HG03280 (cell line): Measurements from ENCODE around the gene DMGDH.

ENCODE experiments used
- ATAC-seq: cut with Tn5 transposase; IDR thresholded peaks from one replicate; pipeline ENCODE4 v1.9.1; 2021; ENCODE audit warnings: mild to moderate bottlenecking, moderate library complexity; ENCODE audit not compliant: unreplicated experiment

DMGDH gene

GRCh38 chr5:79069488-79070349 is at the start of gene DMGDH, which contains the start of gene BHMT2:
TSS of gene DMGDH (minus strand) at chr5:79069674. CDS start at chr5:79069620, 54 bp downstream.
TSS of gene BHMT2 (plus strand) at chr5:79069767. CDS start at chr5:79069783, 16 bp downstream.
- ATAC-seq: no peak

GRCh38 chr5:79112703-79113058 is 43.2 kb upstream of the DMGDH start:
- no peak for ATAC-seq

DNA sequence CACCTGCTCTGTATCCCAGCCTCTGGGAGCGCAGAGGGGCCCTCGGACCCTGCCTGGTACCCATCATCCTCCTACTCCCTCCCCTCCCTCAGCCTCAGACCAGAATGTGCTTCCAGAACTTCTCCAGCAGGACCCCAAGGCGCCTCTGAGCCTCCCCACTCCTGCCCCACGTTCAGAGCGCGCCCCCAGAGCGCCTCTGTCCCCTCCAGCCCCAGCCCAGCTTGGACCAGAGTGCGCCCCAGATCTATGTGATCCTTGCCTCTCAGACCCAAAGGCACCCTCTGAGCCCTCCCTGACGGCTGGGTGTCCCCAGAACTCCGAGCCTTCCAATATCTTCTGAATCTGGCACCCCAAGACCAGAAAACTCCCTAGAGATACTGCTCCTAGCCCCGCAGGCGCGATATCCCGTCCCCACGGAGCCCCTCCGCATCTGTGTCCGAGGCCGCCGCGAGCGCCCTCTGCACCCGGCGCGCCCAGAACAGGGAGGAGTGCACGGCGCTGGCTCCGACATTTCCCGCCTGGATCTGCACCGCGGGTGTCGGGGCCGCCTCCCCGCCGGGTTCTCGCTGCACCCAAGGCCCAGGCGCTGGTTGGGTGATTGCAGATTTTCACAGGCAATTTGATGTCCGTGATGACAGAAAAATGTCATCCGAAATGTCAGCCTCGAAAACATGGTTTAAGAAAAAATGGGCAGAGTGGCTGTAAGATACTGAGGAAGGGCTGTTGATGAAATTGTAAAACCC is 42.7 kb upstream of the DMGDH start:
- ATAC-seq: no peak

DNA sequence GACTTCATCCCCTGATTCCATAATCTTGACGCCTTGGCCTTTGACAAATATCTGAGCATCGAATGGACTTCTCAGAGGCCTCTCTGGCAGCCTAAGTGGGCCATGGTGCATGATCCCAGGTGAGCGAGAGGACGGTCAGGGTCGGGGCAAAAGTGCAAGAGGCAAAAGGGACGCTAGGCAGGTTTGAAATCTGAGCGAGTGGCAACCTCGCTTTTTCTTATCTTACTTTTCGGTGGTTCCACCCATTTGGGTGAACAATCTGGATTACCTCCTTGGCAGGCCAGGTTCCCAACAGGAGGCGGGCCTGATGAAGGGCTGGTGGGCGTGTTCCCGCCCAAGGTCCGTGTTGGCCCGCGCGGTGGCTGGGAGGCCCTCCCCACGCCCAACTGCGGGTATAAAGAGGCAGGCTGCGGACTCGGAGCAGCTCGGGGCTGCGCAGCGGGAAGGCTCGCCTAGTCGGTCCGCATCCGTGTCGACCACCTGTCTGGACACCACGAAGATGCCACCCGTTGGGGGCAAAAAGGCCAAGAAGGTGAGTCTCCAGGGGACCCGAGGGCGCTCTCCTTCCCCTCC is 42.0 kb upstream of the DMGDH start, which contains the start of gene BHMT:
Gene BHMT (plus strand): TSS at position 423 of the 573 bp plus-strand sequence. CDS start 77 bp downstream, at position 500.
- no peak for ATAC-seq

DNA sequence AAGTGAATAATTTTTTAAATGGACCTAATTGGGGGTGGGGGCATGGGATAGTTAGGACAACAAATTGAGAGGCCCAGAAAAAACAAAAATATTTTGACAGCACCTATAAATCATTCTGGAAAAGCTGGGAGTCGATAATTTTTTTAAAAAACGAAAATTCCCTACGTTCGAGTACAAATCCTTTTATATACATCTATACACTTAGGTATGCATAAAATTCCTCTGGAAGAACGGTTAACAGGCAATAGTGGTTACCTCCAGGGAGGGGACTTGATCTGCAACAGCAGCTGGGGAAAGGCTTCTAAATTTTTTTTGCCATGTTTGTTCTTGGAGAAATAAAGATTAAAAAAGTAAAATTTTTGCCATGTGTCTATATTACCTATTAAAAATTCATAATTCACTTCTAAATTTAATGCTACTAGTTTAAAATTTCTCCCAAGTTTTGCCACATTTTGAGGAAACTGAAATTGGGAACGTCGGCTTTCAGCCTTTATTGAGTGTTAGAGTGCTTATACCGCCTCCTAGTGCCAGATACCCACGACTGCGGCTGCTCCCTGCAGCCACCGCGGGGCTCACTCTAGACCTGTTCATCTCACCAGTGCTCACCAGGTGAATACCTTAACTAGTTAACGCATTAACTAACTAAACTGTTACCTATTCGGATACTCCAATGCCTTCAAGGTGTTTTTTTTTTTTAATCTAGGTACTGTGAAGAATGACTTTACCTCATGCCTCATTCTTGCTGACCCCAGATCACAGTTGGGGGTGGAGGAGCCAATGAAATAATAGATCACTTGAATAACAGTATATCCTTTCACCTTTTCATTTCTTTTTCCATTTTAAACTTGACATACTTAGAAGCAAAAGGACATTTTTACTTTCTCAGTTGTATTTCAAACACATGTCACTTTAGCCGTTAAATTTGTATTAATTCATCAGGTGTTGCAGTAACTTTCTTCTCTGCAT is 40.3 kb upstream of the DMGDH start:
- no peak for ATAC-seq

DNA sequence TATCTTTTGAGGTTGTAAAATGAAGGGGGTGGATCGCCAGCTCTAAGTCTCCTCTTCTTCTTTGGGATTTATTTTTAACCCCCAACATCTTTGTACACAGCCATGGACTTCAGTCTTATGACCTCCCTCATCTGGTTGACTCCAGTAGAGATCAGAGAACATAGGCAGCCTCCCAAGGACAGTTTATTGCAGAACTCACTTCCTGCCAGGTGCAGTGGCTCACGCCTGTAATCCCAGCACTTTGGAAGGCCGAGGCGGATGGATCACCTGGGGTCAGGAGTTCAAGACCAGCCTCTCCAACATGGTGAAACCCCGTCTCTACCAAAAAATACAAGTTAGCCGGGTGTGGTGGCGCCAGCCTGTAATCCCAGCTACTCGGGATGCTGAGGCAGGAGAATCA is 39.3 kb upstream of the DMGDH start:
- ATAC-seq: no peak

GRCh38 chr5:79108086-79108485 is 38.6 kb upstream of the DMGDH start:
- no peak for ATAC-seq

DNA sequence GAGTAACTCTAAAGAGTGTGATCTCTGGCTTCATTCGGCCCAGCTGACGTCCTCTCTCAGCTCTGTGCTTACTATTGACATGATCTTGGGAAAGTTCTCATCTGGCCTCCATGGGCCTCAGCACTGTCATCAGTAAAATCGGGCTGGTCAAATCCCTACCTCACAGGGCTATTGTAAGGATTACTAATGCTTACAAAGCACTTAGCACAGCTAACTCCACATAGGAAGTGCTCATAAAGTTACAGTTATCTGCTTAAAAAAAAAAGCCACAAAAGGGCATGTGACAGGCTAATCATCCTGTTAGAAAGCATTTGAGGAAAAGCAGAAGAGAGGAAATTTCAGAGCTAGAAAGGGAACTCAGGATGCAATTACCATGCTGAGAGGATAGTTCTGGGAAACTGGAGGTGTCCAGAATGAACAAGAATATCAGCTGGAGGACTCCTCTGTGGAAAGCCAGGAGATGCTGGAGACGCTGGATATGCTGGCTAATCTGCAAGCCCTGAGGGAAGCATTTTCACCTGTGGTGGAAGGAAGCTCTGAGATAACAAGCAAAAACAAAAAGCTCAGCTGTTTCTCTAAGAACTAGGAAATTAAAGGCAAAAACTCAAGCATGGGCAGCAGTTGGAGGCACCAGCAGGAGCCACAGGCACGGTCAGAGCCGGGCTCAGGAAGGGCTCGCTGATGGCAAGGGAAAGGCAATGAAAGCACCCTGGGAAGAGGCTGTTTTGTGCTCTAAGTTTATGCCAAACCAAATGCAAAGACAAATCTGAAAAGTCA is 37.7 kb upstream of the DMGDH start:
- no peak for ATAC-seq

DNA sequence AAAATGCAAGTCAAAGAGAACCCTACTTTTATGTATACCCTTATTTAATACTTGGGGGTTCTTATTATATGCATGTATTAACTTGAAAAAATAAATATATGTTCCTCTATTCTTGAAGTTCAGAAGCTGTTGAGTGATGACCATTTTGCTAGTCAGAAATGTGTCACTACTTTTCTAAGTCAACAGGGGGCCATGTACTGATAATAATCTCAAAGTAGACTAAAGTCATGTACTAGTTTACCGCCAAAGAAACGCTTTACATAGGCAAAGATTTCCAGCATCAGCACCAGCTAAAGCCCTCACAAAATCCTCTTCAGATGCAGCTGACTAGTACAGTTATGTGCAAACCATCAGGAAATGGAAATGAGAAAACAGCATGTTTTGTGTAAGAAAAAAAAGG is 36.4 kb upstream of the DMGDH start:
- ATAC-seq: no peak

DNA sequence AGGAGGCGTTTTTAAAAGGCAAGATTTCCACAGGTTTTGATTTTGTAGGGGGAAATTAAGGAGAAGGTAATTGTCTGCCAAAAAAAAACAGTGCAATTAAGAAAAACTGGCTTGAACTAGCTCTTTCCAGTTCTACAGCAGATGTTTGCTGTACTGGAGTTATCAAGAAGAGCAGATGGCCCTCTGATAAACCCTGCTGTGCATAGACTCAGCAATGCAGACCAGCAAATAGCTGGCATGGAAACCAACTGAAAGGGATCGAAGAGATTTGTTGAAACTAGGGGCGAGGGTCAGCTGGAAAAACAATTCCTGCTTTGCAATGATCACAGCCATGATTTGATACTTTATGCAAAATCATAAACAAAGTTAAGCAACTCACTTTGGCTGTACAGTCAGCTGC is 24.3 kb upstream of the DMGDH start:
- no peak for ATAC-seq

DNA sequence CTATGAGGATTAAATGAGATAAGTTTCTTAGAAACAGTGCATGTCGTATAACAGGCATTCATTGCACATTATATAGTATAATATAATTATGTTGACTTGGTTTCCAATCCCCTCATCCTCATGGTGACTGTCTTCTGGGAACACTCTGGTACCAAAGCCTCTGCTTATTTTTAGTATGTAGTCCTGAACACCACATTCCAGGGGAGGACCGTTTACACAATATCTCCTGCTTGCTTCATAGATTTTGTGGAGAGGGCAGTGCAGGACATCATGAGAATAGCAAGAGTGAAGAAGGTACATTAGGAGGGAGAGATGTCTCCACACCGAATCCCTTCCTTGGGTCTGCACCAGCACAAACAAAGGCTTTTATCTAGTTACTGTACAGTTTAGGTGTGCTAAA is 21.6 kb upstream of the DMGDH start:
- ATAC-seq: no peak

DNA sequence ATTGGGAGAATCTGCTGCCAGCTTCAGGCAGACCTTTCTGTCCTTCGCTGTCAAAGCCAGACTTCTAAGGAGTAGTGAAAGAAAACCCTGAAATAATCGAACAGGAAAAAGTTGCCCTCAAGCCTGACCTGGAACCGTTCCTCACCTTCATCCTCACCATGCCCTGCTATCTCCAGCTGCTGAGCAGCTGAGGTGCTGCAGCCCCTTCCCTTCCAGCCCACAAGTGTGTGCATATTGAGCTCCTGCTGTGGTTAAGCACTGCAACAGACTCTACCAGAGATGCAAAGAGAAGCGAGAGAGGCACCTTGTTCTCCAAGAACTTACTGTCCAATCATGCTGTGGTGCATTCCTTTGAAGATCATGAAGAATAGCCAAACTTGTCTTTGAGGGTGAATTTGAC is 19.0 kb upstream of the DMGDH start:
- ATAC-seq: no peak

- no peak for ATAC-seq
Observed at GRCh38 chr5:79086116-79086515, 16.6 kb upstream of the DMGDH start.

DNA sequence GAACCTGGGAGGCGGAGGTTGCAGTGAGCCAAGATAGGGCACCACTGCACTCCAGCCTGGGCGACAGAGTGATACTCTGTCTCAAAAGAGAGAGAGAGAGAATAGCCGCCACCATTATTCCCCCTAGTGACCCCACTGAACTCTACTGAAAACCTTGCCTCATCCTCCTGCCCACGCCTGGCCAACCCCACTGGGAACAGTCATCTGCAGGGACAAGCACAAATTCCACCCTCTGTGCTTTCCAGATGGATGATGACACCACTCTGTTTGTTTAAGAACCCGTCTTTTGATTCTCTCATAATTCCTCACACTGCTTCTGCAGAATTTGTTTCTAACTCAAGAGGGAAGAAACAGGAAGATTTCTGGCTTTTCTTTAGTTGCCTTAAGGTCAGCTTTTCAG is 12.3 kb upstream of the DMGDH start:
- ATAC-seq: no peak

- no peak for ATAC-seq
Observed at GRCh38 chr5:79080804-79081203, 11.3 kb upstream of the DMGDH start.

DNA sequence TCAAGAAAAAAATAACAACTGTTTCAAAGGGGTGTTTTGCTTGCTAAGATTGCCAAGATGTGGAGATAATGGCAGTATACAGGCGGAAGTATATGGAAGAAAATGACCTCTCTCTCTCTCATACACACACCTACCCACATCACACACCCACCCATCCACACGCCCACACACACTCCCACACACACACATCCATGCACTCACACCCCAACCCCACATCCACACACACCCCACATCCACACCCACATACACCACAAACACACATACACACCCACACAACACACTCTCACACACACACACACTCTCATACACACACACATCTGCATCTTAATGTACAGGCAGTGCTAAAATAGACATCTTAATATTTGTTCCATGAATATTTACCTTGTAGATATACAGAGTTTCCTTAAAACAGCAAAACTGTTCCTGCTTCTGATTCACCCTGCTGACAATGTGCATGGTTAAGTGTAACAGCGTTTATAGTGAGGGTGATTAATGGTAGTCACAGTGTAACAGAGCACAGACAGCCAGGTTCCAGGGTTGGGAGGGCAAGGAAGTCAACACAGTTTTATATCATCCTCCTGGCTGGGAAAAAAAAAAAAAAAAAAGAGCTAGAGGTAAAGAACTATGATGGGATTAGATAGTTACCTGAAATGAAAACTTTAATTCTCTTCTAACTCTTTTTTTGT is 8.3 kb upstream of the DMGDH start:
- no peak for ATAC-seq

GRCh38 chr5:79076819-79077218 is 7.3 kb upstream of the DMGDH start:
- ATAC-seq: no peak

GRCh38 chr5:79075646-79076426 is 6.4 kb upstream of the DMGDH start:
- ATAC-seq: no peak
